GM18873 (cell line): Measurements from ENCODE around the gene ASPSCR1.

ENCODE experiments used
- ATAC-seq: cut with Tn5 transposase; IDR thresholded peaks from one replicate; pipeline ENCODE4 v1.9.1; 2021; ENCODE audit warnings: mild to moderate bottlenecking, moderate library complexity, moderate number of reproducible peaks; ENCODE audit not compliant: unreplicated experiment, low FRiP score

ASPSCR1 gene

GRCh38 chr17:82008941-82009405 lies 31.5 kb downstream of the ASPSCR1 start:
- no peak for ATAC-seq

GRCh38 chr17:82009413-82009812 lies 32.0 kb downstream of the ASPSCR1 start:
- no peak for ATAC-seq

- no peak for ATAC-seq
These were observed 33.4 kb downstream of the ASPSCR1 start for GRCh38 chr17:82010575-82011525.

GRCh38 chr17:82011617-82012187 lies 34.3 kb downstream of the ASPSCR1 start:
- ATAC-seq, result no peak

- ATAC-seq, result no peak
These were observed 34.8 kb downstream of the ASPSCR1 start for GRCh38 chr17:82012261-82012639.

GRCh38 chr17:82012640-82013295 lies 35.3 kb downstream of the ASPSCR1 start:
- ATAC-seq, result no peak

- ATAC-seq, result no peak
These were observed 35.9 kb downstream of the ASPSCR1 start for GRCh38 chr17:82013341-82013740.

- ATAC-seq, result no peak
These were observed 36.4 kb downstream of the ASPSCR1 start for GRCh38 chr17:82013772-82014321.

- no peak for ATAC-seq
These were observed 37.0 kb downstream of the ASPSCR1 start for GRCh38 chr17:82014432-82014831.

- ATAC-seq, result no peak
These were observed 37.5 kb downstream of the ASPSCR1 start for GRCh38 chr17:82014971-82015310.

- ATAC-seq, result no peak
These were observed 38.0 kb downstream of the ASPSCR1 start for GRCh38 chr17:82015311-82015971.

GRCh38 chr17:82016061-82016874 lies 38.8 kb downstream of the ASPSCR1 start:
- no peak for ATAC-seq

GRCh38 chr17:82016875-82017459 lies 39.5 kb downstream of the ASPSCR1 start:
- ATAC-seq, result no peak

GRCh38 chr17:82017612-82018151 lies 40.3 kb downstream of the ASPSCR1 start:
- ATAC-seq, result no peak

- ATAC-seq, result no peak
These were observed 40.9 kb downstream of the ASPSCR1 start for GRCh38 chr17:82018152-82018988.

- ATAC-seq, result no peak
These were observed 41.7 kb downstream of the ASPSCR1 start for GRCh38 chr17:82018989-82019689.

GRCh38 chr17:82019690-82020571 lies 42.5 kb downstream of the ASPSCR1 start:
- ATAC-seq, result no peak
